GM19023 (cell line): ENCODE results near the gene MRPS34.

Experiments
- ATAC-seq: cut with Tn5 transposase; IDR thresholded peaks from one replicate; pipeline ENCODE4 v1.9.1; 2021; ENCODE audit warnings: mild to moderate bottlenecking, moderate library complexity; ENCODE audit not compliant: unreplicated experiment

Gene MRPS34

GRCh38 chr16:1731603-1732002 is 41.3 kb downstream of the MRPS34 start:
- no peak for ATAC-seq

GRCh38 chr16:1731073-1731472 is 41.9 kb downstream of the MRPS34 start:
- ATAC-seq: no peak

- no peak for ATAC-seq
These were observed 43.5 kb downstream of the MRPS34 start for GRCh38 chr16:1729445-1729844.

GRCh38 chr16:1729026-1729425 is 43.9 kb downstream of the MRPS34 start:
- ATAC-seq: no peak

- ATAC-seq: no peak
These were observed 45.0 kb downstream of the MRPS34 start for GRCh38 chr16:1727651-1728624.

GRCh38 chr16:1726661-1727502 is 46.1 kb downstream of the MRPS34 start:
- ATAC-seq: no peak

GRCh38 chr16:1724491-1724890 is 48.4 kb downstream of the MRPS34 start:
- ATAC-seq: no peak

GRCh38 chr16:1723450-1724147 is 49.3 kb downstream of the MRPS34 start:
- ATAC-seq: no peak
